HCT116 (cell line): ENCODE data around the gene NFIB. TPM values are rescaled to one million over a fixed set of nuclear protein-coding genes. Genes with fewer than 3 reads are reported as not detected.

ENCODE experiments used
- ATAC-seq: fragments of 200-7000 bp; cut with Tn5 transposase; 2 replicates; pipeline ENCODE4 v1.9.1; 2020; ENCODE audit warnings: mild to moderate bottlenecking, moderate library complexity
- BruUV-seq: library from RNA; stranded (reverse); fragments of 400-500 nt; replicated peaks from 2 replicates; lab custom pipeline; 2021; lab: Mats Ljungman, UMichigan
- CTCF ChIA-PET: fragments of 300-600 bp; sonication (Branson Sonifier 250); formaldehyde crosslinking; loops from one replicate; lab custom pipeline; 2021; ENCODE audit warnings: antibody characterized with exemption; lab: Charles Lee
- POLR2A ChIA-PET: fragments of 300-600, 350-600 bp; sonication (Branson Sonifier 250); formaldehyde crosslinking; loops from one replicate; lab custom pipeline; 2021; ENCODE audit warnings: antibody characterized with exemption; lab: Charles Lee
- RAD21 ChIA-PET, 2 experiments: fragments of 300-600 bp; sonication (Branson Sonifier 250); formaldehyde crosslinking; loops; one replicate each; lab custom pipeline; 2023; ENCODE audit warnings: low total read pairs in 2 of 2; ENCODE audit not compliant: uncharacterized antibody in 2 of 2, unreplicated experiment in 2 of 2, low non-redundant PET in 1 of 2; lab: Charles Lee
- DNase-seq: peaks from one replicate; pipeline ENCODE4 v3.0.0-alpha.2; 2010; ENCODE audit warnings: low read depth, low spot score
- H2AFZ ChIP-seq: fragments of 200-600 bp; shearing (Covaris generic), sonication (generic); 2 replicates; pipeline ENCODE4 v1.6.1; 2017; ENCODE audit warnings: low read depth, mixed run types, mixed read lengths, antibody characterized with exemption, low read length; ENCODE audit not compliant: poor library complexity, severe bottlenecking
- H3K27ac ChIP-seq: 2 replicates; pipeline ENCODE4 v1.5.1; 2012; ENCODE audit warnings: low read depth, low read length
- H3K27me3 ChIP-seq: fragments of 200-600 bp; sonication (generic); 2 replicates; pipeline ENCODE4 v1.6.1; 2016; ENCODE audit warnings: mixed run types, low read length, mixed read lengths; ENCODE audit not compliant: insufficient read depth
- H3K36me3 ChIP-seq, 2 experiments: fragments of 200-500 bp in 1 of 2; fragments of 200-600 bp in 1 of 2; sonication (Bioruptor generic) in 1 of 2; sonication (generic) in 1 of 2; 2 replicates each; pipeline versions ENCODE4 v1.5.1 to v1.6.1; 2014 to 2016; ENCODE audit warnings: low read length in 2 of 2, inconsistent platforms in 1 of 2, mixed read lengths in 1 of 2, mixed run types in 1 of 2; ENCODE audit not compliant: insufficient read depth in 2 of 2, control insufficient read depth in 1 of 2
- H3K4me1 ChIP-seq, 2 experiments: fragments of 200-600 bp in 1 of 2; sonication (generic) in 1 of 2; 2 replicates each; pipeline versions ENCODE4 v1.5.1 to v1.6.1; 2012 to 2017; ENCODE audit warnings: low read length in 2 of 2, inconsistent platforms in 1 of 2, mild to moderate bottlenecking in 1 of 2, mixed read lengths in 1 of 2, mixed run types in 1 of 2, moderate library complexity in 1 of 2; ENCODE audit not compliant: insufficient read depth in 2 of 2, control insufficient read depth in 1 of 2
- H3K4me2 ChIP-seq: fragments of 200-600 bp; sonication (generic); 2 replicates; pipeline ENCODE4 v1.6.1; 2017; ENCODE audit warnings: mixed run types, low read length, mixed read lengths
- H3K4me3 ChIP-seq, 2 experiments: fragments of 200-600 bp in 1 of 2; sonication (generic) in 1 of 2; replicated peaks in 1 of 2; 2 replicates each; pipeline ENCODE4 v1.5.1; 2011 to 2016; ENCODE audit warnings: low read length in 2 of 2, control low read depth in 1 of 2, low read depth in 1 of 2, mild to moderate bottlenecking in 1 of 2, mixed read lengths in 1 of 2, mixed run types in 1 of 2
- H3K79me2 ChIP-seq: fragments of 200-600 bp; sonication (generic); 2 replicates; pipeline ENCODE4 v1.6.1; 2017; ENCODE audit warnings: mild to moderate bottlenecking, mixed run types, low read length, moderate library complexity, mixed read lengths; ENCODE audit not compliant: insufficient read depth
- H3K9ac ChIP-seq: fragments of 200-600 bp; sonication (generic); 2 replicates; pipeline ENCODE4 v1.6.1; 2016; ENCODE audit warnings: low read length, mixed read lengths
- H3K9me2 ChIP-seq: fragments of 200-600 bp; sonication (generic), shearing (Covaris generic); 2 replicates; pipeline ENCODE4 v1.6.1; 2017; ENCODE audit warnings: mixed run types, mild to moderate bottlenecking, moderate library complexity; ENCODE audit not compliant: insufficient read depth
- H3K9me3 ChIP-seq, 2 experiments: fragments of 200-500 bp in 1 of 2; fragments of 200-600 bp in 1 of 2; sonication (Bioruptor generic) in 1 of 2; sonication (generic) in 1 of 2; 2 replicates each; pipeline ENCODE4 v1.6.1; 2014 to 2017; ENCODE audit warnings: low read length in 2 of 2, mixed read lengths in 2 of 2, inconsistent platforms in 1 of 2, low read depth in 1 of 2, mild to moderate bottlenecking in 1 of 2, mixed run types in 1 of 2, moderate library complexity in 1 of 2; ENCODE audit not compliant: control insufficient read depth in 1 of 2, insufficient read depth in 1 of 2
- H4K20me1 ChIP-seq: fragments of 200-600 bp; sonication (generic), shearing (Covaris generic); 2 replicates; pipeline ENCODE4 v1.6.1; 2017; ENCODE audit warnings: mixed run types, mild to moderate bottlenecking, moderate library complexity; ENCODE audit not compliant: insufficient read depth
- CTCF ChIP-seq, 3 experiments: fragments of 200-600 bp in 1 of 3; sonication (generic) in 1 of 3; IDR thresholded peaks in 2 of 3; conservative IDR thresholded peaks in 1 of 3; 2 replicates each; pipeline ENCODE4 v1.5.1; 2012 to 2017; ENCODE audit warnings: low read depth in 2 of 3, low read length in 2 of 3, antibody characterized with exemption in 1 of 3, borderline replicate concordance in 1 of 3, control low read depth in 1 of 3, mild to moderate bottlenecking in 1 of 3, mixed read lengths in 1 of 3, mixed run types in 1 of 3, moderate library complexity in 1 of 3; ENCODE audit not compliant: insufficient read depth in 1 of 3
- ELF1 ChIP-seq: IDR thresholded peaks from 2 replicates; pipeline ENCODE4 v1.6.1; 2012; ENCODE audit warnings: low read depth, borderline replicate concordance
- YY1 ChIP-seq: IDR thresholded peaks from 2 replicates; pipeline ENCODE4 v1.6.1; 2011; ENCODE audit warnings: low read length, low read depth, moderate library complexity, mild to moderate bottlenecking; ENCODE audit not compliant: insufficient replicate concordance; ENCODE audit errors: extremely low read depth
- ZBTB33 ChIP-seq: IDR thresholded peaks from 2 replicates; pipeline ENCODE4 v1.6.1; 2011; ENCODE audit warnings: mild to moderate bottlenecking, low read length, moderate library complexity; ENCODE audit not compliant: insufficient replicate concordance; ENCODE audit errors: extremely low read depth
- intact Hi-C: fragments of 100-400 bp; cut with micrococcal nuclease; formaldehyde crosslinking; loops from 2 replicates; pipeline ENCODE4 v1.10.0; 2022
- total RNA-seq: library from RNA; stranded (reverse); gene quantifications from one replicate; pipeline ENCODE4 v1.2.1, GENCODE V29; 2021; ENCODE audit not compliant: unreplicated experiment

Gene NFIB
- total RNA-seq, 1 experiment from 2014 or later, result 6.6 TPM

GRCh38 chr9:14081745-14082144, 232.2 kb downstream of the NFIB start:
- no peak overlapping the region for H3K27ac ChIP-seq
- CTCF ChIA-PET, result no interaction called here
- no peaks in the 10 kb centered on the region for H3K27me3 ChIP-seq
- no peaks in the 10 kb centered on the region for H4K20me1 ChIP-seq
- no peaks in the 10 kb centered on the region for H3K9me3 ChIP-seq
- H3K9ac ChIP-seq, result no peak overlapping the region
- no peaks in the 10 kb centered on the region for H3K4me1 ChIP-seq
- intact Hi-C loops, result no loop called here
- RAD21 ChIA-PET, result no interaction called here
- BruUV-seq, result no TSS peak
- no peak overlapping the region for H3K4me3 ChIP-seq
- TF ChIP-seq ELF1 (no peak), CTCF (IDR thresholded peaks at IDR 0.05 in 2 of 3, conservative IDR thresholded peaks at IDR 0.05 in 1 of 3; ENCODE audit: borderline replicate concordance in 1 of 3, insufficient read depth in 1 of 3, low read depth in 2 of 3, low read length in 2 of 3) (no peak), YY1 (no peak), ZBTB33 (no peak)
- POLR2A ChIA-PET, result no interaction called here
- ATAC-seq, result no peak
- H3K4me2 ChIP-seq, result no peak overlapping the region
- H2AFZ ChIP-seq, result no peak overlapping the region
- H3K79me2 ChIP-seq, result no peaks in the 10 kb centered on the region
- no peaks in the 10 kb centered on the region for H3K9me2 ChIP-seq
- no peaks in the 10 kb centered on the region for H3K36me3 ChIP-seq
- DNase-seq, result no peak
